Measurements from ENCODE around the gene TIMP1. TPM values are rescaled to one million over a fixed set of nuclear protein-coding genes. Genes with fewer than 3 reads are reported as not detected.

Gene TIMP1
- total RNA-seq, 3 donors from 2014 or later (not counting 1 experiment from before 2014, with no cell fraction given) = 50.9 to 71.3 (median 68.6) TPM

DNA sequence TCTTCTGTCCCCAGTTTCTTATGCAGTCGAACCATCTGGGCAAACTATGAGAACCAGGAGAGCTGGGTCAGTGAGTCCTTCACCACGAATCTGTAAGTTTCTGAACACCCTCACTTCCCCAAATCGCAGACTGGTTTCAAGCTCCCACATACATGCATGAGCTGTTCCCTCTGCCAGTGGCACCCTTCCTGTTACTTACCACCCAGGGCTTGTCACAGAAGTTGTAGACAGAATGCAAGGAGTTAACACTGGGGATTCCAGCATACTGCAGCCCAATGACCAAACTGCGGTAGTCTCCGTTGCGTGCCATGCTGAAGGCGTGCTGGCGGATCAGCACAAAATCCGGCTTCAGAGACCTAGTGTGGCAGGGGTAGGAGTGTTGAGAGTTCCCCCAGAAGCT is 22.8 kb downstream of the TIMP1 start:
- H3K9me3 ChIP-seq (ENCODE audit: control insufficient read depth, insufficient read depth, low read length) = no peaks in the 10 kb centered on the region
- Mint-ChIP-seq H3K36me3 (peaks cover 9% of the 10 kb centered on the region), H3K27me3 (ENCODE audit: low read depth in 2 of 2) (peaks cover 3 to 18% of the 10 kb centered on the region in 2 donors), H3K9me3 (no peaks in the 10 kb centered on the region), H3K27ac (no peak overlapping the region), H3K4me1 (no peaks in the 10 kb centered on the region), H3K4me3 (no peak overlapping the region)
- H3K4me1 ChIP-seq (ENCODE audit: control insufficient read depth, insufficient read depth, low read length) = no peaks in the 10 kb centered on the region
- H3K27ac ChIP-seq (ENCODE audit: low read length) = no peak overlapping the region
- intact Hi-C loops (cut with micrococcal nuclease) = no loop called here
- no peak overlapping the region for H3K4me3 ChIP-seq (ENCODE audit: low read length)
- no peak for ATAC-seq
- no peak for DNase-seq
- 63% methylated on average over 6 of the region's 9 CpGs for WGBS (ENCODE audit: insufficient coverage)
- no peaks in the 10 kb centered on the region for H3K36me3 ChIP-seq (ENCODE audit: control insufficient read depth, insufficient read depth, low read length)
- TF ChIP-seq, protein P1, sequence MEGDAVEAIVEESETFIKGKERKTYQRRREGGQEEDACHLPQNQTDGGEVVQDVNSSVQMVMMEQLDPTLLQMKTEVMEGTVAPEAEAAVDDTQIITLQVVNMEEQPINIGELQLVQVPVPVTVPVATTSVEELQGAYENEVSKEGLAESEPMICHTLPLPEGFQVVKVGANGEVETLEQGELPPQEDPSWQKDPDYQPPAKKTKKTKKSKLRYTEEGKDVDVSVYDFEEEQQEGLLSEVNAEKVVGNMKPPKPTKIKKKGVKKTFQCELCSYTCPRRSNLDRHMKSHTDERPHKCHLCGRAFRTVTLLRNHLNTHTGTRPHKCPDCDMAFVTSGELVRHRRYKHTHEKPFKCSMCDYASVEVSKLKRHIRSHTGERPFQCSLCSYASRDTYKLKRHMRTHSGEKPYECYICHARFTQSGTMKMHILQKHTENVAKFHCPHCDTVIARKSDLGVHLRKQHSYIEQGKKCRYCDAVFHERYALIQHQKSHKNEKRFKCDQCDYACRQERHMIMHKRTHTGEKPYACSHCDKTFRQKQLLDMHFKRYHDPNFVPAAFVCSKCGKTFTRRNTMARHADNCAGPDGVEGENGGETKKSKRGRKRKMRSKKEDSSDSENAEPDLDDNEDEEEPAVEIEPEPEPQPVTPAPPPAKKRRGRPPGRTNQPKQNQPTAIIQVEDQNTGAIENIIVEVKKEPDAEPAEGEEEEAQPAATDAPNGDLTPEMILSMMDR (IDR thresholded peaks at IDR 0.05) = no peak
- no peaks in the 10 kb centered on the region for H3K27me3 ChIP-seq (ENCODE audit: control insufficient read depth, insufficient read depth, low read length)

DNA sequence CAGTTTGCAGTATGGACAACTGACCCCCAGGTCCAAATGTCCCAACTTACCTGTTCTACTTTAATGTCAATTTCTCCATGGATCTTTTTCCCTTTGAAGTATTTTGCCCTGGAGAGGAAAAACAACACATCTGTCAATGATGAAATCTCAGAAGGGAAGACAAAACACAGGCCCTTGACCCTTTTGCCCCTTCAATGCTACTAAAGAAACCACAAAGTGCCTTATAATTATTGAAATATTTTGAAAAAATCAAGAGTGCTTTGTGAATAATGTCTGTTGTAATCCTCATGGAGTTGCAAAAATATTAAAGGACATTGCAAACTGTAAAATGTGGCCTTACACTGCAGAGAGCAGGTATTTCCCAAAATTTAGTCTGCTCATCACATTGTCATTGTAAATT is 24.9 kb downstream of the TIMP1 start:
- no peaks in the 10 kb centered on the region for H3K36me3 Mint-ChIP-seq
- Histone ChIP-seq H3K9me3 (ENCODE audit: control insufficient read depth, insufficient read depth, low read length) (no peaks in the 10 kb centered on the region), H3K4me1 (ENCODE audit: control insufficient read depth, insufficient read depth, low read length) (no peaks in the 10 kb centered on the region), H3K27ac (ENCODE audit: low read length) (no peak overlapping the region), H3K4me3 (ENCODE audit: low read length) (no peak overlapping the region), H3K27me3 (ENCODE audit: control insufficient read depth, insufficient read depth, low read length) (no peaks in the 10 kb centered on the region), H3K36me3 (ENCODE audit: control insufficient read depth, insufficient read depth, low read length) (no peaks in the 10 kb centered on the region)
- H3K27ac Mint-ChIP-seq = no peak overlapping the region
- TF ChIP-seq, protein P1 (IDR thresholded peaks at IDR 0.05) = no peak
- no peaks in the 10 kb centered on the region for H3K9me3 Mint-ChIP-seq
- no peaks in the 10 kb centered on the region for H3K4me1 Mint-ChIP-seq
- intact Hi-C loops (cut with micrococcal nuclease) = no loop called here
- no peak for DNase-seq
- peaks cover 0 to 2% of the 10 kb centered on the region in 2 donors for H3K27me3 Mint-ChIP-seq (ENCODE audit: low read depth in 2 of 2)
- H3K4me3 Mint-ChIP-seq = no peak overlapping the region
- ATAC-seq = no peak

DNA sequence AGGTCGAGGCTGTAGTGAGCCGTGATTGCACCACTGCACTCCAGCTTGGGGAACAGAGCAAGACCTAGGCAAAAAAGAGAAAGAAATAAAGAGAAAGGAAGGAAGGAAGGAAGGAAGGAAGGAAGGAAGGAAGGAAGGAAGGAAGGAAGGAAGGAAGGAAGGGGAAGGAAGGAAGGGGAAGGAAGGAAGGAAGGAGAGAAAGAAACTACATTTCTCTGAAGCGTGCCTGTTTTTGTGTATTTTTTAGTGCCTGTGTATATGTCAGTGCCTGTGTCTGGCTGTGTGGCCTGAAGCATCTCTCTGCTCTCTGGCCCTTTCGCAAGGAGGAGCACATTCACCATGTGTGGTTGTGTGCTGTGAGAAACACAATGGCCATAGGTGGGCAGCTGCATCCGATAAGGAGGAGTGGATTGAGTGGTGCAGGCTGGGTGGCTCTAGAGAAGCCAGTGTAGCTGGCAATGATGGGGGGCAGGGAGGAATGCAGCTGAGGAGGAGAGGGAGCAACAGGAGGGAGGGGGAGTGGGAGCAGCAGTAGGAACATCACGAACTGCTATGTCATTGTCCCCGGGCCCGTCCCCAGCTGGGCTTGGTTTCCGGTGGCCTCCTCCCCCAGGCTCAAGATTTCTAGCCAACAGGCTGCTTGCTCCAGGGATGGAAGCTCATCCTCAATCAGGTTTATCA is 26.0 kb downstream of the TIMP1 start:
- H3K9me3 Mint-ChIP-seq = no peaks in the 10 kb centered on the region
- DNase-seq (no peak), ATAC-seq (no peak)
- intact Hi-C loops (cut with micrococcal nuclease) = no loop called here
- Histone ChIP-seq H3K27ac (ENCODE audit: low read length) (no peak overlapping the region), H3K27me3 (ENCODE audit: control insufficient read depth, insufficient read depth, low read length) (no peaks in the 10 kb centered on the region), H3K36me3 (ENCODE audit: control insufficient read depth, insufficient read depth, low read length) (no peaks in the 10 kb centered on the region), H3K4me1 (ENCODE audit: control insufficient read depth, insufficient read depth, low read length) (no peaks in the 10 kb centered on the region), H3K9me3 (ENCODE audit: control insufficient read depth, insufficient read depth, low read length) (no peaks in the 10 kb centered on the region), H3K4me3 (ENCODE audit: low read length) (no peak overlapping the region)
- H3K36me3 Mint-ChIP-seq = no peaks in the 10 kb centered on the region
- H3K27me3 Mint-ChIP-seq (ENCODE audit: low read depth in 2 of 2) = peaks cover 0 to 7% of the 10 kb centered on the region in 2 donors
- no peak overlapping the region for H3K27ac Mint-ChIP-seq
- no peaks in the 10 kb centered on the region for H3K4me1 Mint-ChIP-seq
- TF ChIP-seq, protein P1 (IDR thresholded peaks at IDR 0.05) = no peak
- no peak overlapping the region for H3K4me3 Mint-ChIP-seq
- WGBS (ENCODE audit: insufficient coverage) = 39% methylated on average over 8 of the region's 9 CpGs

DNA sequence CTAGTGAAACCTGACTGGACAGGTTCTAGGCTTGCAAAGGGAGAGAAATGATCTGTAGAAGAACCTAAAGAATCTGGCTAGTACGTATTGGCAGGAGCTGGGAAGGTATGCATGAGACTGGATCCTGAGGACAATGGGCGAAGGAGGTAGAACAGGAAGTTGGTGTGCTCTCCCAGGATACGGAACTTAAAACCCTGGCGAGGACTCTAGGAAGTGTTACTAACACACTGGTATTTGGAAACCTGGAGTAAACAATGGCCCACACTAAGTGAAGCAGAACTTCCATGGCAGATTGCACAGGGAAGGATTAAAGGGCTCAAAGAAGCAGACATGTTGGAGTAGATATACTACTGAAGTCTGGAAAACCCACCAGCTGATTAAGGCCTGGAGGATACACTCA is 28.3 kb downstream of the TIMP1 start:
- intact Hi-C loops (cut with micrococcal nuclease) = no loop called here
- no peaks in the 10 kb centered on the region for H3K9me3 Mint-ChIP-seq
- H3K27me3 Mint-ChIP-seq (ENCODE audit: low read depth in 2 of 2) = peaks cover 7 to 8% of the 10 kb centered on the region in 2 donors
- no peak overlapping the region for H3K4me3 ChIP-seq (ENCODE audit: low read length)
- no peaks in the 10 kb centered on the region for H3K9me3 ChIP-seq (ENCODE audit: control insufficient read depth, insufficient read depth, low read length)
- H3K4me1 Mint-ChIP-seq = no peaks in the 10 kb centered on the region
- no peaks in the 10 kb centered on the region for H3K4me1 ChIP-seq (ENCODE audit: control insufficient read depth, insufficient read depth, low read length)
- no peaks in the 10 kb centered on the region for H3K27me3 ChIP-seq (ENCODE audit: control insufficient read depth, insufficient read depth, low read length)
- DNase-seq (no peak), ATAC-seq (no peak)
- no peaks in the 10 kb centered on the region for H3K36me3 Mint-ChIP-seq
- H3K27ac ChIP-seq (ENCODE audit: low read length) = no peak overlapping the region
- TF ChIP-seq, protein P1 (IDR thresholded peaks at IDR 0.05) = no peak
- H3K4me3 Mint-ChIP-seq = no peak overlapping the region
- no peaks in the 10 kb centered on the region for H3K36me3 ChIP-seq (ENCODE audit: control insufficient read depth, insufficient read depth, low read length)
- 90% methylated on average over 4 of the region's 4 CpGs for WGBS (ENCODE audit: insufficient coverage)
- no peak overlapping the region for H3K27ac Mint-ChIP-seq

All from natural killer cell (primary cell).